LNCaP clone FGC (cell line): Measurements from ENCODE around the gene CISD1.
"Not testable (repeated sequence)": the region's sequence is repeated elsewhere in the genome, so short reads cannot be mapped to it uniquely, and the experiment has no call there.

ENCODE experiments used
- DNase-seq: peaks from one replicate; pipeline ENCODE4 v3.0.0-alpha.2; 2011; ENCODE audit warnings: low read depth
- H3K4me3 ChIP-seq: 2 replicates; pipeline ENCODE4 v1.5.1; 2011; ENCODE audit warnings: mild to moderate bottlenecking, low read depth, low read length, control low read depth
- CTCF ChIP-seq: IDR thresholded peaks from 2 replicates; pipeline ENCODE4 v1.5.1; 2012; ENCODE audit warnings: mild to moderate bottlenecking; ENCODE audit not compliant: control insufficient read depth, insufficient read depth; ENCODE audit errors: extremely low read depth

Gene CISD1

GRCh38 chr10:58240531-58240930 is 28.4 kb upstream of the CISD1 start:
- no peak for TF ChIP-seq CTCF
- H3K4me3 ChIP-seq = no peak overlapping the region
- no peak for DNase-seq

GRCh38 chr10:58241346-58241745 is 27.6 kb upstream of the CISD1 start:
- no peak for DNase-seq
- no peak overlapping the region for H3K4me3 ChIP-seq
- TF ChIP-seq CTCF = no peak

DNA sequence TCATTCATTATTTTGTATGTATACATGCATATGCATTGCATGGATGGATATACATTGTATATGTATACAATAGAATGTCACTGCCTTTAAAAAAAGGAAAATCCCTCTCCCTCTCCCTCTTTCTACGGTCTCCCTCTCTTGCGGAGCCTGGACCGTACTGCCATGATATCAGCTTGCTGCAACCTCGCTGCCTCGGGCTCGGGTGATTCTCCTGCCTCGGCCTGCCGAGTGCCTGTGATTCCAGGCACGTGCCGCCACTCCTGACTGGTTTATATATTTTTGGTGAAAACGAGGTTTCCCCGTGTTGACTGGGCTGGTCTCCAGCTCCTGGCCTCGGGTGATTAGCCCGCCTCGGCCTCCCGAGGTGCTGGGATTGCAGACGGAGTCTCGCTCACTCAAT is 25.7 kb upstream of the CISD1 start:
- DNase-seq = no peak
- TF ChIP-seq CTCF = no peak
- no peak overlapping the region for H3K4me3 ChIP-seq

- not testable (repeated sequence) for H3K4me3 ChIP-seq
These were observed 25.2 kb upstream of the CISD1 start for GRCh38 chr10:58243801-58244200.

DNA sequence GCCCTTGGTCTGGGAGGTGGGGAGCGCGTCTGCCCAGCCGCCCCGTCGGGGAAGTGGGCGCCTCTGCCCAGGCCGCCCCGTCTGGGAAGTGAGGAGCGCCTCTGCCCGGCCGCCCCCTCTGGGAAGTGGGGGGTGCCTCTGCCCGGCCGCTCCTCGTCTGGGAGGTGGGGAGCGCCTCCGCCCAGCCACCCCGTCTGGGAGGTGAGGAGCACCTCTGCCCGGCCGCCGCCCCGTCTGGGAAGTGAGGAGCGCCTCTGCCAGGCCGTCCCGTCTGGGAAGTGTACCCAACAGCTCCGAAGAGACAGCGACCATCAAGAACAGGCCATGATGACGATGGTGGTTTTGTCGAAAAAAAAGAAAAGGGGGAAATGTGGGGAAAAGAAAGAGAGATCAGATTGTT is 24.7 kb upstream of the CISD1 start:
- H3K4me3 ChIP-seq, DNase-seq: not testable (repeated sequence)

More at GRCh38 chr10:58243801-58244200, 25.2 kb upstream of the CISD1 start:
- DNase-seq = not testable (repeated sequence)

- not testable (repeated sequence) for DNase-seq, H3K4me3 ChIP-seq
These were observed 24.3 kb upstream of the CISD1 start for GRCh38 chr10:58244666-58245065.

DNA sequence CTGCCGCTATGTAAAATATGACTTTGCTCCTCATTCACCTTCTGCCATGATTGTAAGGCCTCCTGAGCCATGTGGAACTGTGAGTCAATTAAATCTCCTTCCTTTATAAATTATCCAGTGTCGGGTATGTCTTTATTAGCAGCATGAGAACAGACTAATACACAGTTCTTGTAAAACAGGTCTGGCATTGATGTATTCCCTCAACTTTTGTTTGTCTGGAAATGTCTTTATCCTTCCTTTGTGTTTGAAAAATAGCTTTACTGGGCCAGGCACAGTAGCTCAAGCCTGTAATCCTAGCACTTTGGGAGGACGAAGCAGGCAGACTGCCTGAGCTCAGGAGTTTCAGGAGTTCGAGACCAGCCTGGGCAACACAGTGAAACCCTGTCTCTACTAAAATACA is 15.8 kb upstream of the CISD1 start:
- H3K4me3 ChIP-seq = no peak overlapping the region
- no peak for TF ChIP-seq CTCF
- no peak for DNase-seq

DNA sequence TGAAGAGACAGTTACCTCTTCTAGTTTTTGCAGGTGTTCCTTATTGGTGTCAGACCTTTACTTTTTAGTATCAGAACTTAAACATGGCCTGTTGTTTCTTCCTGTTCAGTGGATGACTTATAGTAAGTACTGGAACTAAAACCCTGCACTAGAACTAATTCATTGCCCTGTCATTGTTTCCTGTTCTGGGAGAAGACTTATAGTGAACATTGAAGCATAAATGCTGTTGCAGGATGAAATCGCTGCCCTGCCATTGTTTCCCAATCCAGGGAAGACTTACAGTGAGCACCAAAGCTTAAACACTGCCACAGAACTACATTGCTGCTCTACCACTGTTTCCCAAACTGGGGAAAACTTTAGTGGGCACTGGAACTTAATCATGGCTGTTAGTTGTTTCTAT is 14.3 kb upstream of the CISD1 start:
- no peak overlapping the region for H3K4me3 ChIP-seq

GRCh38 chr10:58256013-58256780 is 12.8 kb upstream of the CISD1 start:
- not testable (repeated sequence) for DNase-seq, H3K4me3 ChIP-seq

More for the DNA sequence above, 14.3 kb upstream of the CISD1 start:
- DNase-seq = no peak
- TF ChIP-seq CTCF = no peak
